HG03378 (cell line): ENCODE data around the gene SCYGR2.

Experiments used
- ATAC-seq: cut with Tn5 transposase; IDR thresholded peaks from one replicate; pipeline ENCODE4 v1.9.1; 2021; ENCODE audit warnings: mild to moderate bottlenecking, moderate library complexity; ENCODE audit not compliant: unreplicated experiment

The SCYGR2 gene

GRCh38 chr2:227612546-227613271 is 14.0 kb downstream of the SCYGR2 start:
- ATAC-seq, result no peak

- ATAC-seq, result no peak
These were observed 14.6 kb downstream of the SCYGR2 start for GRCh38 chr2:227613272-227613660.

DNA sequence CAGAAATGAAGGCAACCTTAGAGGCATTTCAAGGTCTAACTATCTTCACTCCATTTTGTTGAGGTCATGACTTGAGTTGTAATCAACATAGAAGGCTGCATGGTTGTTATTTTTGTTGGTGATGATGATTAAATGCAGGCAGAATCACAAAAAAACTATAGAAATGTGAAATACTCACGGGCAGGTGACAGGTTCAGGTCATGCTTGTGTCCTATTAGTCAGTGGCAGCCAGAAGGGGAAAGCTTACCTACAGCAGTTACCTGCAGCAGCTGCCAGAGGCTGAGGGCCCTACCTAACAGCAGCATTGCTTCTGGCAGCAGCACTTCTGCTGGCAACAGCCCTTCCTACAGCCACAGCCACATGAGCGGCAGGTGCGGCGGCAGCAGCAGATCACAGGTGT is 15.6 kb downstream of the SCYGR2 start:
- ATAC-seq, result no peak

DNA sequence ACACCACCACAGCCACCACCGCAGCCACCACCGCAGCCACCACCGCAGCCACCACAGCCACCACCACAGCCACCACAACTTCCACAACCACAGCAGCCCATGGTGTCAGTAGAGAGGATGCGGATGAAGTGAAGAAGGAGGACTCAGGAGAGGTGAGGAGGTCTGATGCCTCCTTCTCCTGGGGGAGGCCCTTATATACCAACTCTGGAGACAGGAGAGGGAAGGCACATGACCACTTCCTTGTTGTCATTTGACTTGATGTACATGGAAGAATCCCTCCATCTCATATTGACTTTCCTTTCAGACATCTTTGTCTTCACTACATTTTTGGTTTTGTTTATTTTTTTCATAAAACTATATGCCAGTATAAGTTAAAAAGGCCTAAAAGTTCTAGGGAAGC is 16.0 kb downstream of the SCYGR2 start, which contains the start of gene SCYGR3:
TSS of gene SCYGR3 (minus strand) at position 101 of the 400 bp plus-strand sequence. CDS start at position 101, 0 bp downstream.
- no peak for ATAC-seq

- ATAC-seq, result no peak
These were observed 16.5 kb downstream of the SCYGR2 start for GRCh38 chr2:227615181-227615580.

DNA sequence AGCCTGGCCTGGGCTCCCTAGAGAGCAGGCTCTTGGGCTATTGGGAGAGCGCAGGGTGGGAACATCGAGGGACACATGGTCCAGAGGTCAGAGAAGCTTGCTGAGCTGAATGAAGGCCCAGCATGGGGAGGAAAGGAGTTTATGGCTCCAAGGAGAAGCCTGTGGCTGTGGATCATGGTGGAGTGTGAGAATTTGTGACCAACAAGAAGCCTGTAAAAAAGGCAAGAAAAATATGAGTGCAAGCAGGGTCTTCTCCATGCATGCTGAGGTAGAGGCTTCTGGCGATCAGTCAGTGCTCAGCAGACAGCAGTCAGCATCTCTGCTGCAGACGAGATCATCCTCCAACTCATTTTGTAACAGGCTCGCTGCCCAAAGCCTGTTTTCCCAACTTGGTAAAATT is 17.2 kb downstream of the SCYGR2 start:
- ATAC-seq, result no peak

DNA sequence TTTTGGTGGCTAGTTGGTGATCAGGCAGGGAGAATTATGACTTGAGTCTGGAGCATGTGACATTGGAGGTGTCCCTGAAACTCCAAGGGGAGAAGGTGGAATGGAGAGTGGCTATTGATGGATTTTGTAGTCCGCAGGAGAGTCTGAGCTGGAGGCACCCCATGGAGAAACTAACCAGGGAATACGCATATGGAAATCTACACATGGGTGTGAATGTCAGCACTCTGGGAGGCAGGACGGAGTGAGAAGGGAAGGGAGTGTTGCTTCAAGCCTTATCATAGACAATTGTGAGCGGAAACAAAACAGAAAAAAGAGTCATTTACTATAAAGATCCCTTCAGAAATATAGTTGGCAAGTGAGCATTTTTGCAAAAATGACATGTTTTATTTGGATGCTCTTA is 17.9 kb downstream of the SCYGR2 start:
- no peak for ATAC-seq

DNA sequence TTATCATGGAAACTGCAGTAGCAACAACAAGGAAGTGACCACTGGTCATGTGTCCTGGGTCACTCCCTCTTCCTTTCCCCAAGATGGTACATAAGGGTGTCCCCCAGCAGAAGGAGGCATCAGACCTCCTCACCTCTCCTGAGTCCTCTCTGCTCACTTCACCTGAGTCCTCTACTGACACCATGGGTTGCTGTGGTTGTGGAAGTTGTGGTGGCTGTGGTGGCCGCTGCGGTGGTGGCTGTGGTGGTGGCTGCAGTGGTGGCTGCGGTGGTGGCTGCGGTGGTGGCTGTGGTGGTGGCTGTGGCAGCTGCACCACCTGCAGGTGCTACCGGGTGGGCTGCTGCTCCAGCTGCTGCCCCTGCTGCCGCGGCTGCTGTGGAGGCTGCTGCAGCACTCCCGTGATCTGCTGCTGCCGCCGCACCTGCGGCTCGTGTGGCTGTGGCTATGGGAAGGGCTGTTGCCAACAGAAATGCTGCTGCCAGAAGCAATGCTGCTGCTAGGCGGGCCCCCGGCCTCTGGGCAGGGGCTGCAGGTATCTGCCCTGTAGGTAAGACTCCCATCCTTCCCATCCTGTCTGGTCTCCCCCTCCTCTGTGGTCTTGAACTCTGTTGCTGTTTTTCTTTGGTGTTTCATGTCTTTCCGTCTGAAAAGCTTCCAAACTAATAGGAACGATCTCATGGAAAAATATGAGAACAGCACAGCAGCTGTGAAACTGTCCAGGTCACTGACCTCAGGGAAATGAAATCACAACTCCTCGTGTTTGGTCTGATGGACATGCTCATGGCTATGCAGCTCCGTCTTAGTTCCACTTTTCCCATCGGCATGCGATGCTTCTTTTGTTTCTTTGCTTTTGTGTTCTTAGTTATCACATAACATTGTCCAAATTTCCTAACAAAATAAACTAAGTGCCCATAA is 18.9 kb downstream of the SCYGR2 start, which contains the start of gene SCYGR4:
TSS of gene SCYGR4 (plus strand) at position 183 of the 915 bp plus-strand sequence. CDS start at position 183, 0 bp downstream.
- ATAC-seq, result no peak

- no peak for ATAC-seq
These were observed 24.5 kb downstream of the SCYGR2 start for GRCh38 chr2:227623226-227623625.

GRCh38 chr2:227625420-227625819 is 26.7 kb downstream of the SCYGR2 start:
- no peak for ATAC-seq

GRCh38 chr2:227626580-227627151 is 28.0 kb downstream of the SCYGR2 start:
- no peak for ATAC-seq

DNA sequence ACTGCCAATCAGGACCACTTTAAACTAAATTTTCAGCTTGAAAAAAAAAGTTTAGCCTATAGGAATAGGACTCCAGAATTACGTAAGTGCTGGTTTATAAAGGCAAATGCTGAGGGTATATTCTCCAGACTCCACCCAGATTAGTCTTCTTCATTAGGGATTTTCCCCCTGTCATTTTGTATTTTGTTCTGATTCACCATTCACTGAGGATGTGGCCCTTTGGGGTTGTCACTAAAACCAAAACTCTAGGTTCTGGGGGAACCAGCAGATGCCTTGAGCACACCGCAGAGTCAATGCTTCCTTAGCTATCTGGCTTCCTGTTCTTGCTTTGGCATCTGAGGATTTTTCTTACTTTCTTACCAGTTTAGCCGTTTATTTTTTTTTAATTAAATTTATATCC is 29.1 kb downstream of the SCYGR2 start:
- peak; percentile 95 for ATAC-seq

DNA sequence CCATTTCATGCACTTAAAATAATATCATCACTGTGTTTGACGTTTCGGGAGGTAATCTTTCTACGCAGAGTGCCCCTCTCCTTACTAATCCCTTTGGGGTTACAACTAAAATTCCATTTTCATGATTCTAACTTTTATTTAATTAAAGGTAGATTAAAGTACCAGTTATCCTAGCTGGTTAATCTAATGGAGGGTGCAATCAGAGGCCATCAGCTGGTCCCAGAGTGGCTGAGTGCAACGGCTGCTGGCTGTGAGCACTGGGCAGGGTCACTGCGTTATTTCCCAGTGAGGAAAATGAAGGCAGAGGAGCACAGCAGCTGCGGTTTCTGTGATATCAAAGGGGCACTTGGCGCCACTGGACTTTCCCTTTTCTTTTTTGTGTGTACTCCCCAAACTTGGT is 30.7 kb downstream of the SCYGR2 start:
- no peak for ATAC-seq

- no peak for ATAC-seq
These were observed 31.6 kb downstream of the SCYGR2 start for GRCh38 chr2:227630322-227630721.

DNA sequence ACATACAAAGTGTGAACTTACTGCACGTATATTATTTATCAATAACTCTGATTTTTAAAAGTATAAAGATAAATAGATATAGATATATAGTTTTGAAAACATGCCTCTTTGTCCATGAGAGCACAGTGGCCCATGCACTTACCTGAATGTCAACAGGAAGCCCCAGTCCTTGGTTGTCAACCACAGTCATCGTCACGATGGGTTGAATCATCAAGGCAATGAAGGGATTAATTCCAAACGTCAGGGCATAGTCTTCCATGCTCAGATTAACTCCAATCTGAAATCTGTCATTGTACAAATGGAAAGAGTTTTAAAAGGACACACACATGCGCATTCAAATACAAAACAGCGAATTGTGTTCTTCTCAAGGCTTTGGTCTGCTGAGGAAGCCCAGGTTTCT is 34.1 kb downstream of the SCYGR2 start:
- ATAC-seq, result no peak

GRCh38 chr2:227634201-227634600 is 35.5 kb downstream of the SCYGR2 start:
- no peak for ATAC-seq

GRCh38 chr2:227642656-227643055 is 44.0 kb downstream of the SCYGR2 start:
- no peak for ATAC-seq

GRCh38 chr2:227643990-227644551 is 45.4 kb downstream of the SCYGR2 start:
- no peak for ATAC-seq
